Heart left ventricle (tissue), 16 donors: Measurements from ENCODE around the gene ARF4. TPM values are rescaled to one million over a fixed set of nuclear protein-coding genes. Genes with fewer than 3 reads are reported as not detected.
"Not testable (repeated sequence)": the region's sequence is repeated elsewhere in the genome, so short reads cannot be mapped to it uniquely, and the experiment has no call there.

ENCODE experiments used
- ATAC-seq, 4 donors: fragments of 200-7000 bp; cut with Tn5 transposase; one replicate each; pipeline ENCODE4 v1.9.1; 2020 to 2022; ENCODE audit warnings: moderate library complexity in 4 of 4, mild to moderate bottlenecking in 3 of 4, moderate number of reproducible peaks in 1 of 4
- DNase-seq, 5 donors: peaks; one replicate each; pipeline ENCODE4 v3.0.0-alpha.2; 2020
- H3K27ac ChIP-seq, 12 donors: fragments of 200-600 bp; sonication (generic) in 4 of 12; one replicate each; pipeline versions ENCODE4 v1.5.0 to v1.8.0; 2016 to 2022; ENCODE audit warnings: mild to moderate bottlenecking in 2 of 12
- H3K27me3 ChIP-seq, 9 donors: fragments of 200-600 bp; sonication (generic) in 2 of 9; one replicate each; pipeline versions ENCODE4 v1.5.1 to v1.8.0; 2016 to 2022; ENCODE audit warnings: mild to moderate bottlenecking in 3 of 9
- H3K36me3 ChIP-seq, 9 donors: fragments of 200-600 bp; sonication (generic) in 2 of 9; one replicate each; pipeline versions ENCODE4 v1.5.0 to v1.8.0; 2018 to 2022; ENCODE audit warnings: mild to moderate bottlenecking in 2 of 9
- H3K4me1 ChIP-seq, 12 donors: fragments of 200-600 bp; sonication (generic) in 4 of 12; one replicate each; pipeline versions ENCODE4 v1.5.0 to v1.8.0; 2016 to 2022; ENCODE audit warnings: mild to moderate bottlenecking in 3 of 12
- H3K4me3 ChIP-seq, 12 donors: fragments of 200-600 bp; sonication (generic) in 4 of 12; one replicate each; pipeline versions ENCODE4 v1.5.0 to v1.8.0; 2017 to 2022; ENCODE audit warnings: mild to moderate bottlenecking in 9 of 12, moderate library complexity in 4 of 12
- H3K9me3 ChIP-seq, 12 donors: fragments of 200-600 bp; sonication (generic) in 4 of 12; one replicate each; pipeline versions ENCODE4 v1.5.0 to v1.8.0; 2016 to 2022; ENCODE audit warnings: mild to moderate bottlenecking in 1 of 12
- CTCF ChIP-seq, 12 donors: fragments of 200-600 bp; sonication (generic) in 4 of 12; IDR thresholded peaks; one replicate each; pipeline versions ENCODE4 v1.5.0 to v1.8.0; 2018 to 2022; ENCODE audit warnings: antibody characterized with exemption in 12 of 12, mild to moderate bottlenecking in 5 of 12
- POLR2A ChIP-seq, 2 donors: fragments of 450-650 bp; IDR thresholded peaks; one replicate each; pipeline ENCODE4 v1.6.1; 2017; ENCODE audit warnings: antibody characterized with exemption in 2 of 2, mild to moderate bottlenecking in 2 of 2, moderate library complexity in 2 of 2
- WGBS, 4 donors: extraction: QIAGEN DNeasy Blood & Tissue Kit in 2 of 4; methylation state at CpG; one replicate each; pipeline versions ENCODE4 v1.1.5 to v1.1.7; 2013 to 2018; 5-methylcytosine and 5-hydroxymethylcytosine counted together
- intact Hi-C, 10 donors: fragments of 100-400 bp; cut with DNase I; formaldehyde crosslinking; loops; one replicate each; pipeline versions ENCODE4 v1.11.1 to v1.14.2; 2022
- polyA plus RNA-seq, 2 donors: library from polyadenylated mRNA; stranded (reverse); fragments of 200-250 nt; gene quantifications; one replicate each; pipeline ENCODE4 v1.2.3, GENCODE V29; 2013
- total RNA-seq, 9 donors: library from RNA; depleted of rRNA in 2 of 9; stranded (reverse); fragments of >200 nt in 2 of 9; fragmentation: NEBNext Ultra II Directional in 3 of 9; extraction: Animal tissue kit (Norgen Biotek cat#: 25700) in 3 of 9; gene quantifications; one replicate each; pipeline versions ENCODE4 v1.1.0 to v1.2.4, GENCODE V29; 2016 to 2023
- donor health status: ischemic (EF 13 %, LVEDD 7.1; RV severe dilation, severe dysfunction).
- donor health status: healthy with polysubstance abuse.
- donor health status: DM: no; HTN: yes; CAD: no.
- donor health status: DM: no; HTN: no; CAD: no.
- donor health status: ischemic (EF 25% LVEDD 6.9; RV normal size, moderate dysfunction).
- donor health status: ischemic (EF 25% LVEDD 5.7; RV mildly dilated, moderate dysfunction).
- donor health status: healthy.
- donor health status: DM: yes; HTN: yes; CAD: no.
- donor health status: ischemic (EF 35%, LVEDD 5.7; RV mildly dilated, moderate dysfunction).
- donor health status: nonischemic (EF 11% LVEDD 7.7; RV severe dilation, severe dysfunction).
- donor health status: DM: yes; HTN: yes; CAD: no.
- donor health status: PGD.
- donor health status: ischemic (EF 29% LVEDD 5.4; RV normal size, mild dysfunction).
- donor health status: nonischemic (EF 23%, LVEDD 6.1; RV moderate dilation, normal function).

ARF4 gene
- total and polyA plus RNA-seq, 11 donors, result 37.9 to 159 (median 74.6) TPM

- intact Hi-C loops, result no loop called here
- TF ChIP-seq CTCF (IDR thresholded peaks at IDR 0.05) (no peak), POLR2A (IDR thresholded peaks at IDR 0.05) (no peak)
- Histone ChIP-seq H3K9me3 (no peaks in the 10 kb centered on the region), H3K27ac (no peak overlapping the region), H3K4me1 (no peaks in the 10 kb centered on the region), H3K36me3 (peaks cover 0 to 100% (median 96%) of the 10 kb centered on the region in 9 donors), H3K4me3 (no peak overlapping the region), H3K27me3 (no peaks in the 10 kb centered on the region)
- ATAC-seq (no peak), DNase-seq (no peak)
These were observed 40.2 kb upstream of the ARF4 start for GRCh38 chr3:57637391-57637790.

- H3K36me3 ChIP-seq, result peaks cover 2 to 97% (median 91%) of the 10 kb centered on the region in 9 donors
- WGBS, 4 donors, result 95 to 98% (median 96%) methylated on average over 3 of the region's 3 CpGs
- intact Hi-C loops, ATAC-seq, H3K27ac ChIP-seq, H3K4me1 ChIP-seq, H3K27me3 ChIP-seq, DNase-seq, H3K9me3 ChIP-seq, H3K4me3 ChIP-seq: not testable (repeated sequence)
These were observed 37.1 kb upstream of the ARF4 start for GRCh38 chr3:57634259-57634658.

GRCh38 chr3:57627976-57628375 is 30.8 kb upstream of the ARF4 start:
- no peak for TF ChIP-seq CTCF (IDR thresholded peaks at IDR 0.05)
- TF ChIP-seq POLR2A (IDR thresholded peaks at IDR 0.05), result no peak
- no peak for DNase-seq
- Histone ChIP-seq H3K27ac (no peak overlapping the region), H3K4me1 (no peaks in the 10 kb centered on the region), H3K36me3 (peaks cover 2 to 97% (median 92%) of the 10 kb centered on the region in 9 donors), H3K27me3 (no peaks in the 10 kb centered on the region), H3K4me3 (no peak overlapping the region), H3K9me3 (no peaks in the 10 kb centered on the region)
- intact Hi-C loops, result loop anchor here in 2 of 10 donors (5.0 kb wide), 2 partner anchors 34 to 236 kb away; no protein-coding TSS in a partner anchor
- no peak for ATAC-seq
- WGBS, 4 donors, result 83 to 90% (median 85%) methylated on average over 6 of the region's 6 CpGs

- Histone ChIP-seq H3K4me1 (no peaks in the 10 kb centered on the region), H3K27me3 (no peaks in the 10 kb centered on the region), H3K36me3 (peaks cover under 1 to 85% (median 76%) of the 10 kb centered on the region in 9 donors), H3K9me3 (no peaks in the 10 kb centered on the region), H3K27ac (no peak overlapping the region), H3K4me3 (no peak overlapping the region)
- no peak for DNase-seq
- TF ChIP-seq CTCF (IDR thresholded peaks at IDR 0.05) (no peak), POLR2A (IDR thresholded peaks at IDR 0.05) (no peak)
- intact Hi-C loops, result loop anchor here in 2 of 10 donors (5.0 kb wide), 2 partner anchors 38 to 232 kb away; no protein-coding TSS in a partner anchor
- ATAC-seq, result no peak
- WGBS, 4 donors, result 81 to 99% (median 95%) methylated on average over 3 of the region's 3 CpGs
These were observed 27.7 kb upstream of the ARF4 start for GRCh38 chr3:57624801-57625200.

- no peak for DNase-seq
- intact Hi-C loops, result no loop called here
- Histone ChIP-seq H3K36me3 (peaks cover 0 to 65% (median 51%) of the 10 kb centered on the region in 9 donors), H3K4me3 (no peak overlapping the region), H3K9me3 (no peaks in the 10 kb centered on the region), H3K4me1 (no peaks in the 10 kb centered on the region), H3K27ac (no peak overlapping the region), H3K27me3 (no peaks in the 10 kb centered on the region)
- ATAC-seq, result no peak
- TF ChIP-seq CTCF (IDR thresholded peaks at IDR 0.05) (no peak), POLR2A (IDR thresholded peaks at IDR 0.05) (no peak)
These were observed 25.2 kb upstream of the ARF4 start for GRCh38 chr3:57622362-57622761.
